ENCODE measurements around the gene GNG11. TPM values are rescaled to one million over a fixed set of nuclear protein-coding genes. Genes with fewer than 3 reads are reported as not detected.
A peak's percentile ranks its signal among the peaks of the same experiment; 100 is the strongest.

GNG11 gene
- total and polyA plus RNA-seq, 4 donors, result 13.4 to 39.1 (median 14.8) TPM

DNA sequence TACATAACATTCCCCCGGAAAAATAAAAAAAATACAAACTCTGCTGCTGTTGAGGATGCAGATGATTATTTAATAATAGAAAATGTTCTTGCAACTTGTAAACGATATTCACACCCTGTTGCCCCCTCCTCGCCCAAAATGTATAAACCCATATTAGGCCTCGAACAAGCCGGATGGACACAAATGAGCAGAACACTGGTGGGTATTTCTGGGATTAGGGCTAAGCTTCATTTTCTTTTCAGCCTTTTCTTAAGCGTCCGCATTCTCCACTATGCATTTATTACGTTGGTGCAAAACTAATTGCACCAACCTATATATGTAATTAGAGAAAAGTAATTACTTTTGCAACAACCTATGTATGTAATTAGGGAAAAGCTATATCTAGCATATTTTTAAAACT, 349 bp upstream of the GNG11 start:
- no peak for DNase-seq (ENCODE audit: low read depth in 4 of 6, low spot score in 6 of 6)
- no CpG with 5 or more reads among the region's 8 CpGs for WGBS (ENCODE audit: insufficient coverage)
- H3K27ac ChIP-seq (ENCODE audit: low read depth, low read length), result peak overlapping the region; percentile 88
- H3K9me3 ChIP-seq (ENCODE audit: control insufficient read depth, insufficient read depth, low read length), result no peaks in the 10 kb centered on the region
- H3K4me3 ChIP-seq (ENCODE audit: low read depth, low read length), result peak overlapping the region; percentile 55
- no peaks in the 10 kb centered on the region for H3K36me3 ChIP-seq (ENCODE audit: control insufficient read depth, insufficient read depth, low read length)
- no peaks in the 10 kb centered on the region for H3K27me3 ChIP-seq (ENCODE audit: control insufficient read depth, insufficient read depth, low read length)
- H3K4me1 ChIP-seq (ENCODE audit: control insufficient read depth, insufficient read depth, low read length), result peaks cover 7% of the 10 kb centered on the region

DNA sequence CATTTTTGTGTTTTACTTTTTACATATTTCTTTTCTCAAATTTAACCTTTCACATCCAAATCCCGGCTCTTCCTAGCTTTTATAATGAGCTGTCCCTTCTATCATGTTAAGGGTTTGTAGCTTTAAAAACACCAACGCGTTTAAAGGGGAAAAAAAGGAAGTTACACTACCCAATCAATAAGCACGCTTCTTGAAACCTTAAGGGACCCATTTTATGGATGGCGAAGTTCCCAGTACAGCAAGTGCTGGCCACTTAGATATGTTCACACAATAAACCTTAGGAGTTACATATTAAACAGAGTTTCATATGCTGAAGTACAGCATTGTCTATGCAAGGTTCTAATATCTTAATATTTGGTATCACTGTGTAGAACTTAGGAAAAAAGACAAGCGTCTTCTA, 1.8 kb downstream of the GNG11 start:
- H3K27me3 ChIP-seq (ENCODE audit: control insufficient read depth, insufficient read depth, low read length), result no peaks in the 10 kb centered on the region
- no peak for DNase-seq (ENCODE audit: low read depth in 4 of 6, low spot score in 6 of 6)
- peaks cover 7% of the 10 kb centered on the region for H3K4me1 ChIP-seq (ENCODE audit: control insufficient read depth, insufficient read depth, low read length)
- no peaks in the 10 kb centered on the region for H3K9me3 ChIP-seq (ENCODE audit: control insufficient read depth, insufficient read depth, low read length)
- WGBS (ENCODE audit: insufficient coverage), result no CpG with 5 or more reads among the region's 6 CpGs
- H3K4me3 ChIP-seq (ENCODE audit: low read depth, low read length), result peak overlapping the region; percentile 55
- H3K27ac ChIP-seq (ENCODE audit: low read depth, low read length), result peak overlapping the region; percentile 44
- no peaks in the 10 kb centered on the region for H3K36me3 ChIP-seq (ENCODE audit: control insufficient read depth, insufficient read depth, low read length)

DNA sequence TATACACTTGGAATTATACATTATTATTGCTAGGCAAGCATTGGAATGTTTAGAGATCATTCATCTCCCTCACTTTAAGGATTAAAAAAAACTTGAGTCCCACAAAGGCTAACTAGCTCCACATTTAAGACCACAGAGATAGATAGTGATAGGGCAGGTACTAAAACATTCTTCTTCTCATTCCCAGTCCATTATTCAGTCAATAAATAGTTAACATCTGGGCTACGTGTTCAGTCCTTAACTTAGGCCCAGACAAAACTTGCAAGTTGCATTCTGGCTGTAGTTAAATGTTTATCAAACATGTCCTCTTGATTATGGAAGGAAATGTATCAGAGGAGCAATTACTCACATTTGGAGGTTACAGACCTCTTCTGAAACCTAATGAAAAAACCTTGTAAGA, 2.4 kb downstream of the GNG11 start:
- Histone ChIP-seq H3K4me3 (ENCODE audit: low read depth, low read length) (peak overlapping the region; percentile 22), H3K27me3 (ENCODE audit: control insufficient read depth, insufficient read depth, low read length) (no peaks in the 10 kb centered on the region), H3K36me3 (ENCODE audit: control insufficient read depth, insufficient read depth, low read length) (no peaks in the 10 kb centered on the region), H3K9me3 (ENCODE audit: control insufficient read depth, insufficient read depth, low read length) (no peaks in the 10 kb centered on the region), H3K4me1 (ENCODE audit: control insufficient read depth, insufficient read depth, low read length) (peaks cover 7% of the 10 kb centered on the region), H3K27ac (ENCODE audit: low read depth, low read length) (peak overlapping the region; percentile 2)
- WGBS (ENCODE audit: insufficient coverage), result no CpG with 5 or more reads among the region's 1 CpG
- no peak for DNase-seq (ENCODE audit: low read depth in 4 of 6, low spot score in 6 of 6)

DNA sequence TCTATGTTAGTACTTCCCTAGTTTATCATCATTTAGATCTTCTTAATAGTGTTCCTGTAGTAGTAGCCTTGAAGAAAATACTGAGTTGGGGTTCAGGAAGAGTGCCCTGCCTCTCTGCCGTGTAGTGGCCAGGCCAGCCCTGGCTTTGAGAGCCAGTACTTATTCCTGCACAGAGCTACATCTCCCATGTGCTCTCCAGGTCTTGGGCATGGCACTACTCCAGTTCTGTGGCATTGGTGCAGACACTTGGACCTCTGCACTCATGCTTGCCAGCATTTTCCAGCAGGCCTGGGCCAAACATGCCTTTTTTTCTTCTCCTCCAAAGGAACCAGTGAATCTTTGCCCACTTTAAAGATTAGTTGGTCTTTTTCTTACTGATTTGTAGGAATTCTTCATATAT, 5.3 kb downstream of the GNG11 start:
- Histone ChIP-seq H3K9me3 (ENCODE audit: control insufficient read depth, insufficient read depth, low read length) (no peaks in the 10 kb centered on the region), H3K27ac (ENCODE audit: low read depth, low read length) (no peak overlapping the region), H3K4me3 (ENCODE audit: low read depth, low read length) (no peak overlapping the region), H3K27me3 (ENCODE audit: control insufficient read depth, insufficient read depth, low read length) (no peaks in the 10 kb centered on the region), H3K4me1 (ENCODE audit: control insufficient read depth, insufficient read depth, low read length) (peaks cover 4% of the 10 kb centered on the region), H3K36me3 (ENCODE audit: control insufficient read depth, insufficient read depth, low read length) (no peaks in the 10 kb centered on the region)
- WGBS (ENCODE audit: insufficient coverage), result 88% methylated on average over 1 of the region's 1 CpG
- DNase-seq (ENCODE audit: low read depth in 4 of 6, low spot score in 6 of 6), result no peak

DNA sequence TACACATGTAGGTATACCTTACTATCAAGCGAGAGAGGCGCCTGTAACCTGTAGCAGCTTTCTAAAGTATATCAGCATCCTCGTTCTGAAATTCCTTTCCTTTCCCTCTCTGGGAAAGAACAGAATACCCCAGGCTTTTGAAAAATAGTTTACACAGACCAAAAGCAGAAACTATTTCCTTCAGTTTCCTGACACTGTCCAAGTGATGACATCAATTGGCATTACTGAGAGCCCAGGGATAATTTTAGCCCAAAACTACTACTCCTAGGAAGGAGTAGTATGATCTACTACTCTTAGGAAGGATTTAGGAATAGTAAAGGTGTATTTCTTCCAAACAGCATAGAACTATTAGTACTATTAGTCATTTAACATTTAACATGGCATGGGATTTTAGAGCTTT, 6.0 kb downstream of the GNG11 start:
- Histone ChIP-seq H3K27me3 (ENCODE audit: control insufficient read depth, insufficient read depth, low read length) (no peaks in the 10 kb centered on the region), H3K4me1 (ENCODE audit: control insufficient read depth, insufficient read depth, low read length) (no peaks in the 10 kb centered on the region), H3K36me3 (ENCODE audit: control insufficient read depth, insufficient read depth, low read length) (no peaks in the 10 kb centered on the region), H3K27ac (ENCODE audit: low read depth, low read length) (no peak overlapping the region), H3K9me3 (ENCODE audit: control insufficient read depth, insufficient read depth, low read length) (no peaks in the 10 kb centered on the region), H3K4me3 (ENCODE audit: low read depth, low read length) (no peak overlapping the region)
- 94% methylated on average over 2 of the region's 3 CpGs for WGBS (ENCODE audit: insufficient coverage)
- no peak for DNase-seq (ENCODE audit: low read depth in 4 of 6, low spot score in 6 of 6)

DNA sequence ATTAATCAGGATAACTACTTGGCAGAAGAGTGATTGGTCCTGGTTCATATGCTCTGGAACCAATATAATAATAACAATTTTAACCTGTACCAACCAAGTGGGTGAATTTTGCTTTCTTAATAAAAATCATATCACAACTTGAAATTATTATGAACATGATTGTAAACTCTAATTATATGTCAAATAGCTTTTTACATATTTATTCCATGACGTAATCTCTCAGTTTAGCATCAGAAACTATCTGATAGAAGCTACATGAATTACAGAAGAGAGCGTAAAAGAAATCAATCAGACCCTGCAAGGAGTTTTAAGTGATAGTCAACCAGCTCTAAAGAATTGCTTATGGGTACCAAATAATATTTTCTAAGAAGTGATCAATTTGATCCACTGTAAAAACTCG, 10.1 kb downstream of the GNG11 start:
- Histone ChIP-seq H3K9me3 (ENCODE audit: control insufficient read depth, insufficient read depth, low read length) (no peaks in the 10 kb centered on the region), H3K4me1 (ENCODE audit: control insufficient read depth, insufficient read depth, low read length) (no peaks in the 10 kb centered on the region), H3K27ac (ENCODE audit: low read depth, low read length) (no peak overlapping the region), H3K4me3 (ENCODE audit: low read depth, low read length) (no peak overlapping the region), H3K36me3 (ENCODE audit: control insufficient read depth, insufficient read depth, low read length) (no peaks in the 10 kb centered on the region), H3K27me3 (ENCODE audit: control insufficient read depth, insufficient read depth, low read length) (no peaks in the 10 kb centered on the region)
- no CpG with 5 or more reads among the region's 3 CpGs for WGBS (ENCODE audit: insufficient coverage)
- DNase-seq (ENCODE audit: low read depth in 4 of 6, low spot score in 6 of 6), result no peak

DNA sequence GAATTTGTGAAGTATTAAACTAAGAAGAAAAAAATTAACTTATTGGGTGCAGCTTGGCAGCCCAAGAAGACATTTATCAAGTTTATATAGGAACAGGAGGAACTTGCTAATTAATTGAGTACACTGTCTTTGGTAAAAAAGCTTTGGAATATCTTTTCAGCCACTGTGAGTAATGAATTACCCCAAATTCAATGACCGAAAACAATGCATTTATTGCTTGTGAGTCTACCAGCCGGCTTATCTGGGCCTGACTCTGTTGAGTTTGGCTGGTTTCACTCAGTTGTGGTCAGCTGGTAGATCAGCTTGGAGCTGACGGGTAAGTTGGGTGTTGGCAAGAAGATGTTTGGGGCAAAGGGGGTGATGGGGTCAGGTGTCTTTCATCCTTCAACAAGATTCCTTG, 11.6 kb downstream of the GNG11 start:
- no peaks in the 10 kb centered on the region for H3K27me3 ChIP-seq (ENCODE audit: control insufficient read depth, insufficient read depth, low read length)
- H3K27ac ChIP-seq (ENCODE audit: low read depth, low read length), result no peak overlapping the region
- no peak overlapping the region for H3K4me3 ChIP-seq (ENCODE audit: low read depth, low read length)
- H3K9me3 ChIP-seq (ENCODE audit: control insufficient read depth, insufficient read depth, low read length), result no peaks in the 10 kb centered on the region
- WGBS (ENCODE audit: insufficient coverage), result 63% methylated on average over 3 of the region's 3 CpGs
- H3K4me1 ChIP-seq (ENCODE audit: control insufficient read depth, insufficient read depth, low read length), result no peaks in the 10 kb centered on the region
- no peak for DNase-seq (ENCODE audit: low read depth in 4 of 6, low spot score in 6 of 6)
- no peaks in the 10 kb centered on the region for H3K36me3 ChIP-seq (ENCODE audit: control insufficient read depth, insufficient read depth, low read length)

DNA sequence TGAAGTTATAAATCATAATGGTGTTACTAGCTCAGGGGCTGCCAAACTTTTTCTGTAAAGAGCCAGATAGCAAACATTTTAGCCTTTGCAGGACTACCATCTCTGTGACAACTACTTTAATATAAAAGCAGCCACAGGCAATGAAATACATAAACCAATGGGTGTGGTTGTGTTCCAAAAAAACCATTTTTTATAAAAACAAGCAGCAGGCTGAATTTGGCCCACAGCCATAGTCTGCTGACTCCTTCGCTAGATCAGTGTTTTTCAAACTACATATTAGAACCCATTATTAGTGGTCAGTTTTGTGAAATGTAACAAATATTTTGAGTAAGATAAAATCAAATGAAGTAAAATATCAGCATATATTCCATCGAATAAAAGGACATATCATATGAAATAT, 13.6 kb downstream of the GNG11 start:
- DNase-seq (ENCODE audit: low read depth in 4 of 6, low spot score in 6 of 6), result no peak
- no peaks in the 10 kb centered on the region for H3K4me1 ChIP-seq (ENCODE audit: control insufficient read depth, insufficient read depth, low read length)
- H3K36me3 ChIP-seq (ENCODE audit: control insufficient read depth, insufficient read depth, low read length), result no peaks in the 10 kb centered on the region
- no peaks in the 10 kb centered on the region for H3K9me3 ChIP-seq (ENCODE audit: control insufficient read depth, insufficient read depth, low read length)
- WGBS (ENCODE audit: insufficient coverage), result no CpG with 5 or more reads among the region's 2 CpGs
- no peaks in the 10 kb centered on the region for H3K27me3 ChIP-seq (ENCODE audit: control insufficient read depth, insufficient read depth, low read length)
- no peak overlapping the region for H3K27ac ChIP-seq (ENCODE audit: low read depth, low read length)
- H3K4me3 ChIP-seq (ENCODE audit: low read depth, low read length), result no peak overlapping the region

DNA sequence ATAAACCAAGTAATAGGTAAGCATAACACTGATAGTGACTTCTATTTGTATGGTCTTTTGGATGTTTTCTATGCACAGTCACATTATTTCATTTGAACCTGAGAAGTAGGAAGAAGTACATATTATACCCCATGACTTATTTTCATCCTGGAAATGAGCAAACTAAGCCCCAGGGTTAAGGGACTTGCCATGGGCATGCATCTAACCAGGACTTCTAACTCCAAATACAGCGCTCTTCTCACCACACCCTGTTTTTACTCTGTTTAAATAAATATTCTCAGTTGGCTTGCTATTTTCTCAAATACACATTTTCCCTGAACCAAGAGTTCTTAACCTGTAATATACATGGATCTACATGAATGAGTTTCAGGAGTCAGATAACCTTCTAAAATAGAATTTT, 16.3 kb downstream of the GNG11 start:
- Histone ChIP-seq H3K4me3 (ENCODE audit: low read depth, low read length) (no peak overlapping the region), H3K36me3 (ENCODE audit: control insufficient read depth, insufficient read depth, low read length) (no peaks in the 10 kb centered on the region), H3K27ac (ENCODE audit: low read depth, low read length) (no peak overlapping the region), H3K4me1 (ENCODE audit: control insufficient read depth, insufficient read depth, low read length) (no peaks in the 10 kb centered on the region), H3K27me3 (ENCODE audit: control insufficient read depth, insufficient read depth, low read length) (no peaks in the 10 kb centered on the region), H3K9me3 (ENCODE audit: control insufficient read depth, insufficient read depth, low read length) (no peaks in the 10 kb centered on the region)
- no CpG with 5 or more reads among the region's 1 CpG for WGBS (ENCODE audit: insufficient coverage)
- DNase-seq (ENCODE audit: low read depth in 4 of 6, low spot score in 6 of 6), result no peak

DNA sequence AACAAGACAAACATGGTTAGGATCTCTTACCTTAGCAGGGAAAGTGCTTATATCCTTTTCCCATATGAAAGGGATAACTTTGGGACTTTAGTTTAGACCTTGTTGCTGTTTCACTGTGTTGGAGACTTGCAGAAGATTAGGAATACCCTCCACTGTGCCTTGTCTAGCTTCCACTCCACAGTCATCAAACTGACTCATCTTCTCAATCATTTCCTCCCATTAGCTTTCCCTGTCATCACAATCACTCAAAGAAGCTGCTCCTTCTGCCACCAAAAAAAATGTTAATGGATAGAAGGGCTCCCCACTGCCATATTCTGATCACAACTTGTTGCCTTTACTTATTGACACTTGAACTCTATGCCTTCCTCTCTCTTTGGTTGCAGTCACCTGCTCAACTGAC, 16.8 kb downstream of the GNG11 start:
- Histone ChIP-seq H3K4me3 (ENCODE audit: low read depth, low read length) (no peak overlapping the region), H3K27ac (ENCODE audit: low read depth, low read length) (no peak overlapping the region), H3K27me3 (ENCODE audit: control insufficient read depth, insufficient read depth, low read length) (no peaks in the 10 kb centered on the region), H3K36me3 (ENCODE audit: control insufficient read depth, insufficient read depth, low read length) (no peaks in the 10 kb centered on the region), H3K9me3 (ENCODE audit: control insufficient read depth, insufficient read depth, low read length) (no peaks in the 10 kb centered on the region), H3K4me1 (ENCODE audit: control insufficient read depth, insufficient read depth, low read length) (no peaks in the 10 kb centered on the region)
- DNase-seq (ENCODE audit: low read depth in 4 of 6, low spot score in 6 of 6), result no peak
